GM18526 (cell line): ENCODE measurements around the gene DSTYK.

Experiments used
- POLR2A ChIP-seq: IDR thresholded peaks from 3 replicates; pipeline ENCODE4 v1.6.1; 2011; ENCODE audit not compliant: insufficient read length; ENCODE audit errors: extremely low read depth

DSTYK gene

GRCh38 chr1:205246351-205247119, 35.0 kb upstream of the DSTYK start:
- no peak for TF ChIP-seq POLR2A

GRCh38 chr1:205245096-205245495, 33.6 kb upstream of the DSTYK start:
- no peak for TF ChIP-seq POLR2A

- TF ChIP-seq POLR2A: no peak
These were observed 32.9 kb upstream of the DSTYK start for GRCh38 chr1:205244384-205244783.

DNA sequence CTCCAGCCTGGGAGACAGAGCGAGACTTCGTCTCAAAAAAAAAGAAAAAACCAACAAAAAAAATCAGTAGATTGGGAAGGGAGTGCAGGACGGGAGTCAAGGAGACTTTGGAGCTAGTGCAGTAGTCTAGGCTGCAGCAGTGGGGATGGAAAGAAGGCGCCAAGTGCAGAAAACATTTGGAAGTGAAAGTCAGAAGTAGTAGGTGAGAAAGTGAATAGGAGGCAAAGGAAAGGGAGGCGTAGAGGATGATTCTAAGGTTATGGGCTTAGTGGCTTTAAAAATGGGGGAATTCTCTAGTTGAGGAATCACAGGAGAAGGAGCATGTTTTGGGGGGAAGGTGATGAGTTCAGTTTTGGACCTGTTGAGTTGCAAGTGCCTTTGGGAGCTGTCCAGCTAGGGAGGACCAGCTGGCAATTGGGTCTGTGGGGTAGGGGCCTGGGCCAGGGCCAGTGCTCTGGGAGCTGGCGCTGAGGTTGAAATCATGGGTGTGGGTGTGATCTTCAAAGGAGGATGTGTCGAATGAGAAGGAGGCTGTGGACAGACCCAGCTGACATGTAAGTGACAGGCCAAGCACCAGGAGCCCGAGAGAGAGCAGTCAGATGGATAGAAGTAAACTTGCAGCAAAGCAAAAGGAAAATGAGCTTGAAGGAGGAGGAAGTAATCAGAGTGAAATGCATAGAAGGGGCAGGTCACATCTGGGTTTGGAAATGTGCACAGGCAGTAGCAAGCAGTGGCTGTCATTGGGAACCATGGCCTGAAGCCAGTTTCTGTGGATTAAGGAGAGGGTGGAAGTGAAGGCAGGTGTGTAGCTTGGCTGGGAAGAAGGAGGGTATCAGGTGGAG, 32.1 kb upstream of the DSTYK start:
- no peak for TF ChIP-seq POLR2A

GRCh38 chr1:205241366-205242030, 30.0 kb upstream of the DSTYK start:
- no peak for TF ChIP-seq POLR2A

DNA sequence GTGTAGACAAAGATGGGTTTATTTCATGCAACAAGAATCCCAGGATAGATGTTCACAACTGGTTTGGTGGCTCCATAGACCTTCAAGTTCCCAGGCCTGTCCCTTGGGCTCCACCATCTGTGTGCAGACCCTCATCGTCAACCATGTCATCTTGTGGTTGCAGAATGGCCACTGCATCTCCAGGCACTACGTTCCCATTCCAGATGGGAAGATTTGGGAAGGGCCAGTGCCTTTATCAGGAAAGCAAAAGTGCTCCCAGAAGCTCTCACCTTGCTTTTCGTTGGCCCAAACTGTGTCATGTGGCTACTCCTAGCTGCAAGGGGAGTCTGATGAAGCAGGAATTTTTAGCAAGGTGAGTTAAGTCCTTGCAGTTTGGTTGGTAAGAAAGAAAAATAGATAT, 29.1 kb upstream of the DSTYK start:
- no peak for TF ChIP-seq POLR2A

DNA sequence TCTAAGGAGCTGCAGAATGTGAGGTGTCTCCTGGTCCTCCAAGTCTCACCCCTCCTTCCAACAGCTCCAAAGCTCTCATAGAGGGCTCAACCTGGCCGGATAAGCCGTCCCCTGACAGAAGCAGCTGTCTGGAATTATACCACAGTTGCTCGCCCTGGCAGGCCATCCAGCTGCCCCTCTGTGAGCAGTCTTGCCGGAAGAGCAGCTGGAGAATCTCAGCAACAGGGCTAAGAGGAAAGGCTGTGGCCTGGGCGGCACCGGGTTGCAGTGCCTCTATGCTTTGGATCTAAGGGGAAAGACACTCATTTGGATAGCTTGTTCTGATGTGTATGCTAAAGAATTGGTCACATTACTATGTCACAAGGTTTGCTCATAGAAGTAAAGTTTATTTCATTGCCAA, 28.6 kb upstream of the DSTYK start:
- no peak for TF ChIP-seq POLR2A

- no peak for TF ChIP-seq POLR2A
These were observed 27.6 kb upstream of the DSTYK start for GRCh38 chr1:205239078-205239477.

- TF ChIP-seq POLR2A: no peak
These were observed 26.3 kb upstream of the DSTYK start for GRCh38 chr1:205237526-205238484.

DNA sequence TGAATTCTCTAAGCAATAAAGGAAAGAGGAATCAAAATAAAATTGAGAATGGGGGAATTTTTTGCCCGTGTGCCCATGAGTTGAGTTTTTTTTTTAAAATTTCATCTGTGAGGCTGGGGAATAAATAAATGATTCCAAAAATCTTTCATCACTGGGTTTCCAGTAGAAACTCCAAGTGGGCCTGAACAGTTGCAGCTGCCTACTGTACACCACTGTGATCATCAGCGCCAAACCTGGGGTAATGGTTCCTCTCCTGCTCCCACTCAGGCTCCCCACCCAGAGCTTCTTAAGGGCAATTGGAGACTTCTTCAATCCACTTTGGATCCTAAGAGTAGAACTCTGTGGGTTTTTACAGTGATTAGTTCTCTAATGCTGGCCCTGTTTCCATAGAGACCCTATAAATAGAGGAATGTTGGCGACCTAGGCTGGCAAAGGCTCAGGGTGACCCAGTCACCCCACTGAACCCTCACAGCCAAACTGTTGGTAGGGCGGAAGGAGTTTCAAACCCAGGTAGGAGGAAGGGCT, 25.5 kb upstream of the DSTYK start:
- TF ChIP-seq POLR2A: no peak

DNA sequence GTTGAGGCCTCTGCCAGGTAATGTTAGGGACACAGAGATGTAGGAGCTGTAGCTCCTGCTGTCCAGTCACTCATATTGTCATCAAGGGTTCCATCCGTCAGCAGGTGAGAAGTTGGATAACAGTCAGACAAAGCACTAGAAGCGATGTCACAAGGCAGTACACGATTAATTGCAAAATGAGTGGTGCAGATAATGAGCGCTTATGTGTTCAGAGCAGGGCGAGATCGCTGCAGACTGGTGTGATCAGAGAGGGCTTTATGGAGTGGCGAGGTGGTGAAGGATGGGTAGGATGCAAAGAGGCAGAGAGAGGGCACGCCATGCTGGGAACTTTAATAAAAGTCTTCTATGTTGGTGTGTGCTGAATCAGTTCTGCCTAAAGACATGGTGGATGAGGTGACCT, 25.0 kb upstream of the DSTYK start:
- TF ChIP-seq POLR2A: no peak

DNA sequence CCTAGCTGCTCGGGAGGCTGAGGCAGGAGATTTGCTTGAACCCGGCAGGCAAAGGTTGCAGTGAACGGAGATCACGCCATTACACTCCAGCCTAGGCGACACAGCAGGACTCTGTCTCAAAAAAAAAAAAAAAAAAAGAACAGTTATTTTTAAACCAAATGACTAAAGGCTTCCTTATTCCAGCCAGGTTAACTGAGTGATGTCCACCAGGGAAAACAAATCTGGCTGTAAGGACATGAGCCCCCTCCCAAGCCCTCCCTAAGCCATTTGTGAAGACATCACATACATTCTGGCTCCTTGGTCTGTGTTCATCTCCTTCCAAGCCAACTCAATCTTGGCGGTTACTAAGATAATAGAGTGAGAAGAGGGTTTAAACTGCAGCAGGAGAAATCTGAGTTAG, 24.4 kb upstream of the DSTYK start:
- TF ChIP-seq POLR2A: no peak

- TF ChIP-seq POLR2A: no peak
These were observed 21.5 kb upstream of the DSTYK start for GRCh38 chr1:205232945-205233397.

- no peak for TF ChIP-seq POLR2A
These were observed 20.8 kb upstream of the DSTYK start for GRCh38 chr1:205232127-205232820.

DNA sequence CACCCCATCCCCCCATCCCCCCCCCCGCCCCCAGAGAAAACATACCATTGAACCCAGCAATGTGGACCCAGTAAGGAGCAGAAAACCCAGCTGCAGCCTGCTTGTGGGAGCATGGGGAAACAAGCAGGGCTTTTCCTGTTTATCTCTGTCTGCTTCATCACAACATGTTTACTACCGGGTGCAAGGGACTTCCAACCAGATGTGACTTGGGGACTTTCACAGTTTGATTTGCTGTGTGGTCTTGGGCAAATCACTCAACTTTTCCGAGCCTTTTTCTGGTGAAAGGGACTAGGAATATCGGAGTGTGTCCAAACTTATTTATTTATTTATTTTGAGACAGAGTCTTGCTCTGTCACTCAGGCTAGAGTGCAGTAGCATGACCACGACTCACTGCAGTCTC, 19.5 kb upstream of the DSTYK start:
- no peak for TF ChIP-seq POLR2A
